ENCODE measurements around the gene ADCY9. TPM values are rescaled to one million over a fixed set of nuclear protein-coding genes. Genes with fewer than 3 reads are reported as not detected.

ADCY9 gene
- total RNA-seq, 1 experiment from 2014 or later, result 7.0 TPM

DNA sequence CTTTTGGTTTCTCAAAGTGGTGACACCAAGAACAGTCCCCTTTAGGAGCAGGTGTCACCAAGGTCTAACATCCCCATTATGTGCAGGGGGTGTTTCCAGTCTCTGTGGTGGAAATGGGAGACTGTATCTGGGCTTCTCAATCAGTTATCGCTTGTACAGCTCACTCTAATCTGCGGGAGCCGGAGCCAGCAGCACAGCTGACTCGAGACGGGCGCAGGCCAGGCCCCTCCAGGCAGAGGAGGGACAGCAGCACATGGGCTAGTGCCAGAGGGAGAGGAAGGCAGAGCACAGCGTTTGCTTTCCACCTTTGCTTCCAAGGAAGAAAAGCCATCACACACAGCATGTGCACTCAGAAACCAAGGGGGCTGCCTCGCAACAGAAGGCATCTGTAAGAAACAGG lies 144.5 kb downstream of the ADCY9 start:
- Histone ChIP-seq H3K27ac (ENCODE audit: low read depth, low read length, poor library complexity, severe bottlenecking) (no peak overlapping the region), H3K4me1 (ENCODE audit: insufficient read depth, low read length, poor library complexity, severe bottlenecking) (no peaks in the 10 kb centered on the region), H3K4me3 (ENCODE audit: low read depth, low read length, poor library complexity, severe bottlenecking) (no peak overlapping the region), H3K36me3 (ENCODE audit: insufficient read depth, low read length, poor library complexity, severe bottlenecking) (no peaks in the 10 kb centered on the region), H3K9me3 (ENCODE audit: low read depth, low read length, poor library complexity, severe bottlenecking) (no peaks in the 10 kb centered on the region), H3K27me3 (replicated peaks; ENCODE audit: insufficient read depth, low read depth, low read length, poor library complexity) (no peaks in the 10 kb centered on the region)
- TF ChIP-seq EZH2 (IDR thresholded peaks at IDR 0.05; ENCODE audit: borderline replicate concordance, low read depth, low read length, poor library complexity, severe bottlenecking) (no peak), CTCF (conservative IDR thresholded peaks at IDR 0.05; ENCODE audit: low read depth, low read length) (no peak)
- POLR2A ChIA-PET (ENCODE audit: low non-redundant PET), result no interaction called here
- no TSS peak for BruUV-seq (replicated peaks)
- CTCF ChIA-PET, result no interaction called here
- intact Hi-C loops (cut with micrococcal nuclease; ENCODE audit: unreplicated experiment), result no loop called here
- no peak for DNase-seq (ENCODE audit: low spot score)

DNA sequence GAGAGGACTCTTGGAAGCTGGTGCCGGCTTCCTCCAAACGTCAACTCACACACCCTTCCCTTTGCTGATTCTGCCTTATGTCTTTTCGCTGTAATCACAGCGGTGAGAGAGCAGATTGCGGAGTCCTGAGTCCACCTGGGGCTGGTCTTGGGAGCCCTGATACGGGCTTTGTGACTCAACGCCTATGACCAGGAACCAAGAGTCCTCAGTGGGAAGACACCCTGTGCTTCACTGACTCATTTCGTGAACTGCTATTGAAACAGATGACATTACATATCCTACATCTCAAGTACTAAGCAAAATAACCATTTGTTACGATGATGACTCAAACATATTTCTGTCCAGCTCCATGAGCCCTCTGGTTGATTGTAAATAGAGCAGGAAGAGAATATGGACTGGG lies 145.0 kb downstream of the ADCY9 start:
- no peaks in the 10 kb centered on the region for H3K9me3 ChIP-seq (ENCODE audit: low read depth, low read length, poor library complexity, severe bottlenecking)
- DNase-seq (ENCODE audit: low spot score), result no peak
- H3K4me3 ChIP-seq (ENCODE audit: low read depth, low read length, poor library complexity, severe bottlenecking), result no peak overlapping the region
- no TSS peak for BruUV-seq (replicated peaks)
- H3K27ac ChIP-seq (ENCODE audit: low read depth, low read length, poor library complexity, severe bottlenecking), result no peak overlapping the region
- POLR2A ChIA-PET (ENCODE audit: low non-redundant PET), result no interaction called here
- CTCF ChIA-PET, result no interaction called here
- H3K36me3 ChIP-seq (ENCODE audit: insufficient read depth, low read length, poor library complexity, severe bottlenecking), result no peaks in the 10 kb centered on the region
- no peak for TF ChIP-seq CTCF (conservative IDR thresholded peaks at IDR 0.05; ENCODE audit: low read depth, low read length)
- no peak for TF ChIP-seq EZH2 (IDR thresholded peaks at IDR 0.05; ENCODE audit: borderline replicate concordance, low read depth, low read length, poor library complexity, severe bottlenecking)
- no peaks in the 10 kb centered on the region for H3K4me1 ChIP-seq (ENCODE audit: insufficient read depth, low read length, poor library complexity, severe bottlenecking)
- H3K27me3 ChIP-seq (replicated peaks; ENCODE audit: insufficient read depth, low read depth, low read length, poor library complexity), result no peaks in the 10 kb centered on the region
- intact Hi-C loops (cut with micrococcal nuclease; ENCODE audit: unreplicated experiment), result no loop called here

DNA sequence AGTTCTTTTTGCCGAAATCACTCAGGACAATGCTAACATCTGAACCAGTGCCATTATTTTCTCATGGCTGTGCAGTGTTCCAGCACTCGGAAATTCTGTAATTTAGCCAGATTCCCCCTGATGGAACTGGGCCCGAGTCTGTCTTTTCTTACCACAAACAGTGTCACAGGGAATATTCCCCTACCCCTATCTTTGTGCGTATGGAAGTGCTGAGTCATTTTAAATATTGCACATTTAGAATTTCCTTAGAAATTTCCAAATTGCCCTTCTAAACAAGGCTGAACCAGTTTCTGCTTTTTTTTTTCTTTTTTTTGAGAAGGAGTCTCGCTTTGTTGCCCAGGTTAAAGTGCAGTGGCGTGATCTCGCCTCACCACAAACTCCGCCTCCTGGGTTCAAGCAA lies 147.7 kb downstream of the ADCY9 start:
- Histone ChIP-seq H3K36me3 (ENCODE audit: insufficient read depth, low read length, poor library complexity, severe bottlenecking) (no peaks in the 10 kb centered on the region), H3K27ac (ENCODE audit: low read depth, low read length, poor library complexity, severe bottlenecking) (no peak overlapping the region), H3K9me3 (ENCODE audit: low read depth, low read length, poor library complexity, severe bottlenecking) (no peaks in the 10 kb centered on the region), H3K4me1 (ENCODE audit: insufficient read depth, low read length, poor library complexity, severe bottlenecking) (no peaks in the 10 kb centered on the region), H3K4me3 (ENCODE audit: low read depth, low read length, poor library complexity, severe bottlenecking) (no peak overlapping the region), H3K27me3 (replicated peaks; ENCODE audit: insufficient read depth, low read depth, low read length, poor library complexity) (no peaks in the 10 kb centered on the region)
- intact Hi-C loops (cut with micrococcal nuclease; ENCODE audit: unreplicated experiment), result no loop called here
- TF ChIP-seq EZH2 (IDR thresholded peaks at IDR 0.05; ENCODE audit: borderline replicate concordance, low read depth, low read length, poor library complexity, severe bottlenecking) (no peak), CTCF (conservative IDR thresholded peaks at IDR 0.05; ENCODE audit: low read depth, low read length) (no peak)
- no TSS peak for BruUV-seq (replicated peaks)
- DNase-seq (ENCODE audit: low spot score), result no peak
- CTCF ChIA-PET, result no interaction called here
- POLR2A ChIA-PET (ENCODE audit: low non-redundant PET), result no interaction called here

Data from A673 (cell line).